WTC11 (cell line): ENCODE measurements around the gene NRROS. TPM values are rescaled to one million over a fixed set of nuclear protein-coding genes. Genes with fewer than 3 reads are reported as not detected.

Source experiments
- ATAC-seq: fragments of 200-7000 bp; cut with Tn5 transposase; 2 replicates; pipeline ENCODE4 v1.10.0; 2021; ENCODE audit warnings: mild to moderate bottlenecking, moderate library complexity
- CTCF ChIA-PET: fragments of 300-600 bp; sonication (Branson Sonifier 250); formaldehyde crosslinking; loops from one replicate; lab custom pipeline; 2021; ENCODE audit warnings: antibody characterized with exemption; lab: Charles Lee
- POLR2A ChIA-PET: fragments of 350-600 bp; sonication (Branson Sonifier 250); formaldehyde crosslinking; loops from one replicate; lab custom pipeline; 2021; ENCODE audit warnings: antibody characterized with exemption; lab: Charles Lee
- DNase-seq: peaks from one replicate; pipeline ENCODE4 v3.0.0; 2021; ENCODE audit warnings: low spot score
- H3K27ac Mint-ChIP-seq: 2 replicates; pipeline ENCODE4 v1.8.0; 2021; ENCODE audit warnings: mixed read lengths
- H3K27me3 Mint-ChIP-seq: 2 replicates; pipeline ENCODE4 v1.8.0; 2021; ENCODE audit warnings: low read depth, mild to moderate bottlenecking, moderate library complexity, mixed read lengths
- H3K36me3 Mint-ChIP-seq: 2 replicates; pipeline ENCODE4 v1.8.0; 2021; ENCODE audit warnings: mixed read lengths
- H3K4me1 Mint-ChIP-seq: 2 replicates; pipeline ENCODE4 v1.8.0; 2022; ENCODE audit warnings: mixed read lengths
- H3K4me3 Mint-ChIP-seq: 2 replicates; pipeline ENCODE4 v1.8.0; 2021; ENCODE audit warnings: mild to moderate bottlenecking, moderate library complexity, mixed read lengths
- H3K9me3 Mint-ChIP-seq: 2 replicates; pipeline ENCODE4 v1.8.0; 2021; ENCODE audit warnings: mixed read lengths
- AR ChIP-seq: fragments of 250-450 bp; sonication (Bioruptor Pico); IDR thresholded peaks from 2 replicates; pipeline ENCODE4 v1.9.0; 2021; ENCODE audit warnings: mild to moderate bottlenecking
- ARID4B ChIP-seq: sonication (generic); formaldehyde crosslinking; IDR thresholded peaks from 2 replicates; pipeline ENCODE4 v1.8.0; 2023; ENCODE audit warnings: missing genetic modification reagents, mild to moderate bottlenecking, borderline replicate concordance
- CREM ChIP-seq: sonication (generic); formaldehyde crosslinking; IDR thresholded peaks from 2 replicates; pipeline ENCODE4 v1.8.1; 2022; ENCODE audit warnings: mild to moderate bottlenecking, missing genetic modification reagents, moderate library complexity
- FOXP4 ChIP-seq: sonication (generic); formaldehyde crosslinking; IDR thresholded peaks from 2 replicates; pipeline ENCODE4 v1.8.0; 2022; ENCODE audit warnings: mild to moderate bottlenecking, missing genetic modification reagents
- HMGXB4 ChIP-seq: sonication (generic); formaldehyde crosslinking; IDR thresholded peaks from 2 replicates; pipeline ENCODE4 v1.8.1; 2023; ENCODE audit warnings: mild to moderate bottlenecking, moderate library complexity, missing genetic modification reagents
- NFE2L1 ChIP-seq: sonication (generic); formaldehyde crosslinking; IDR thresholded peaks from 2 replicates; pipeline ENCODE4 v1.8.1; 2023; ENCODE audit warnings: missing genetic modification reagents
- NR1H2 ChIP-seq: sonication (generic); formaldehyde crosslinking; IDR thresholded peaks from 2 replicates; pipeline ENCODE4 v1.9.0; 2021; ENCODE audit warnings: mild to moderate bottlenecking, moderate library complexity, missing genetic modification reagents
- OVOL2 ChIP-seq: fragments of 250-450 bp; sonication (Bioruptor Pico); IDR thresholded peaks from 2 replicates; pipeline ENCODE4 v1.9.0; 2021; ENCODE audit warnings: mild to moderate bottlenecking, borderline replicate concordance
- RELA ChIP-seq: sonication (generic); formaldehyde crosslinking; IDR thresholded peaks from 2 replicates; pipeline ENCODE4 v1.8.1; 2022; ENCODE audit warnings: missing genetic modification reagents, mild to moderate bottlenecking, borderline replicate concordance
- SMAD4 ChIP-seq: sonication (generic); formaldehyde crosslinking; IDR thresholded peaks from 2 replicates; pipeline ENCODE4 v1.8.0; 2022; ENCODE audit warnings: mild to moderate bottlenecking, missing genetic modification reagents
- STAT6 ChIP-seq: sonication (generic); formaldehyde crosslinking; conservative IDR thresholded peaks from 2 replicates; pipeline ENCODE4 v1.8.1; 2023; ENCODE audit warnings: mild to moderate bottlenecking, low read depth, missing genetic modification reagents, moderate library complexity
- TEAD4 ChIP-seq: sonication (generic); formaldehyde crosslinking; IDR thresholded peaks from 2 replicates; pipeline ENCODE4 v1.8.0; 2022; ENCODE audit warnings: mild to moderate bottlenecking, missing genetic modification reagents
- TP53 ChIP-seq: sonication (generic); formaldehyde crosslinking; IDR thresholded peaks from 2 replicates; pipeline ENCODE4 v1.8.1; 2023; ENCODE audit warnings: mild to moderate bottlenecking, missing genetic modification reagents
- ZNF121 ChIP-seq: sonication (generic); formaldehyde crosslinking; IDR thresholded peaks from 2 replicates; pipeline ENCODE4 v1.8.0; 2023; ENCODE audit warnings: missing genetic modification reagents
- ZNF396 ChIP-seq: fragments of 250-450 bp; sonication (Bioruptor Pico); IDR thresholded peaks from 2 replicates; pipeline ENCODE4 v1.8.0; 2021; ENCODE audit warnings: mild to moderate bottlenecking, moderate library complexity, borderline replicate concordance
- ZNF423 ChIP-seq: fragments of 250-450 bp; sonication (Bioruptor Pico); IDR thresholded peaks from 2 replicates; pipeline ENCODE4 v2.1.2; 2022; ENCODE audit warnings: mild to moderate bottlenecking, moderate library complexity
- ZNF532 ChIP-seq: fragments of 250-450 bp; sonication (Bioruptor Pico); IDR thresholded peaks from 2 replicates; pipeline ENCODE4 v1.9.0; 2021; ENCODE audit warnings: mild to moderate bottlenecking, borderline replicate concordance
- total RNA-seq: library from RNA; stranded (reverse); gene quantifications from 3 replicates; pipeline ENCODE4 v1.2.3, GENCODE V29; 2021

Gene NRROS
- total RNA-seq, 1 experiment from 2014 or later = 3.1 TPM

GRCh38 chr3:196659901-196660351, 20.4 kb downstream of the NRROS start (continued):
- TF ChIP-seq STAT6 (CRISPR knock-in tag) (no peak), ZNF423 (CRISPR knock-in tag) (no peak), OVOL2 (CRISPR knock-in tag) (no peak), CREM (no peak), ZNF396 (CRISPR knock-in tag) (no peak), ZNF121 (no peak), NFE2L1 (CRISPR knock-in tag) (no peak), RELA (CRISPR knock-in tag) (no peak)

GRCh38 chr3:196660381-196661166, 21.1 kb downstream of the NRROS start:
- Mint-ChIP-seq H3K9me3 (no peaks in the 10 kb centered on the region), H3K27ac (no peak overlapping the region), H3K4me3 (no peak overlapping the region), H3K36me3 (no peaks in the 10 kb centered on the region), H3K4me1 (peaks cover 9% of the 10 kb centered on the region; the same call in 1 of the 2 replicates), H3K27me3 (no peaks in the 10 kb centered on the region)
- ChIA-PET POLR2A (no interaction called here), CTCF (interaction anchor here (0.7 to 1.3 kb wide), 5 partner anchors 10 to 51 kb away, joined by 3 to 5 read pairs (median 4); no protein-coding TSS in a partner anchor)
- ATAC-seq (no peak), DNase-seq (no peak)
- no peak for TF ChIP-seq SMAD4 (CRISPR knock-in tag)
- TF ChIP-seq AR = no peak
- TF ChIP-seq NR1H2 (CRISPR knock-in tag) = no peak
- TF ChIP-seq NFE2L1 (CRISPR knock-in tag) = no peak
- no peak for TF ChIP-seq TP53 (CRISPR knock-in tag)
- no peak for TF ChIP-seq ZNF532
- no peak for TF ChIP-seq ARID4B (CRISPR knock-in tag)
- no peak for TF ChIP-seq FOXP4
- TF ChIP-seq HMGXB4 (CRISPR knock-in tag) = no peak
- no peak for TF ChIP-seq TEAD4 (CRISPR knock-in tag)
